Activated CD4-positive, alpha-beta memory T cell treated with anti-CD3 and anti-CD28 coated beads for 36 hours (primary cell): Measurements from ENCODE around the gene SH2D7. TPM values are rescaled to one million over a fixed set of nuclear protein-coding genes. Genes with fewer than 3 reads are reported as not detected.

Experiments used
- CTCF ChIA-PET: fragments of 350-600 bp; sonication (Branson Sonifier 250); formaldehyde crosslinking; loops from one replicate; lab custom pipeline; 2021; ENCODE audit warnings: antibody characterized with exemption, inconsistent platforms; lab: Charles Lee
- POLR2A ChIA-PET: fragments of 350-600 bp; sonication (Branson Sonifier 250); formaldehyde crosslinking; loops from one replicate; lab custom pipeline; 2021; ENCODE audit warnings: antibody characterized with exemption; lab: Charles Lee
- DNase-seq: peaks from one replicate; pipeline ENCODE4 v3.0.0-alpha.2; 2020
- H3K27ac Mint-ChIP-seq: one replicate; pipeline ENCODE4 v1.8.0; 2021; ENCODE audit warnings: mixed read lengths
- H3K27me3 Mint-ChIP-seq: one replicate; pipeline ENCODE4 v1.8.0; 2021; ENCODE audit warnings: mixed read lengths
- H3K36me3 Mint-ChIP-seq: one replicate; pipeline ENCODE4 v1.8.0; 2021; ENCODE audit warnings: mixed read lengths
- H3K4me1 Mint-ChIP-seq: one replicate; pipeline ENCODE4 v1.8.0; 2021; ENCODE audit warnings: low read depth, mixed read lengths
- H3K4me3 Mint-ChIP-seq: one replicate; pipeline ENCODE4 v1.8.0; 2021; ENCODE audit warnings: mild to moderate bottlenecking, mixed read lengths
- H3K9me3 Mint-ChIP-seq: one replicate; pipeline ENCODE4 v1.8.0; 2021; ENCODE audit warnings: mixed read lengths
- intact Hi-C: fragments of 100-400 bp; cut with micrococcal nuclease; formaldehyde crosslinking; loops from one replicate; pipeline ENCODE4 v1.15.1; 2023
- total RNA-seq, 2 experiments: library from RNA; stranded (reverse); gene quantifications; one replicate each; pipeline ENCODE4 v1.2.3, GENCODE V29; 2021

The SH2D7 gene
- not detected for total RNA-seq

DNA sequence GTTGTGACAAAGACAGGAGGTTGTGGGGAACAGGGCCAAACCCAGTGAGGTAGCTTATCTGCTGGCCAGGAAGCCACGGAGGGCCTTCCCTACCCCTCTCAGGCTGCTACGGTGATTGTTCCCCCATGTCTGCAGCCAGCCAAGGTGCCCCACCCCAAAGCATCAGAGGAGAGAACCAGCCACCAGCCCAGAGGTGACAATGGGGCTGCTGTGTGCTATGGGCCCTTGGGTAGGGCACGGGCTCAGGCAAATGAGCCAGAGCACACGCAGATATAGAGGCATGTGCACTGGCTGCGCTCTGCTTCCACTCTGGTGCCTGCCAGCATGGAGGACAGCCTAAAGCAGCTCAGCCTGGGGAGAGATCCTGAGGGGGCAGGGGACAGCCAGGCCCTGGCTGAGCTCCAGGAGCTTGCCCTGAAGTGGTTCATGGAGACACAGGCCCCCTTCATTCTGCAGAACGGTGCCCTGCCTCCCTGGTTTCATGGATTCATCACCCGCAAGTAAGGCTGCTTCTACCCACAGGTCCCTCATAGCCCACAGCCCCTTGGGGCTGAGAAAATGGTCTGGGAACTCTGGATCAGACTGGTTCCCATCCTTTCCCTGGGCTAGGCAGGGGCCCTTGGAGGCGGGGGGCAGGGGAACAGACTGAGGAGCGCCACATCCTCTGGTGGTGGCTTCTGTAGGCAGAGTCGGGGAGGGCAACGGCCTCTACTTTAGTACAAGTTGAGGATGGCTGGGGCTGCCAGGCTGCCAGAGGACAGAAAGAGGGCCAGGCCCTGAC lies at the start of gene SH2D7:
Gene SH2D7 (plus strand): TSS at position 301 of the 781 bp plus-strand sequence. CDS start 24 bp downstream, at position 325.
- POLR2A ChIA-PET, result no interaction called here
- H3K4me3 Mint-ChIP-seq, result no peak within 1 kb of the TSS
- DNase-seq, result peak; percentile 6
- no peak within 1 kb of the TSS for H3K27ac Mint-ChIP-seq
- no peaks in the 10 kb centered on the region for H3K27me3 Mint-ChIP-seq
- intact Hi-C loops, result no loop called here
- no peaks in the 10 kb centered on the region for H3K36me3 Mint-ChIP-seq
- CTCF ChIA-PET, result interaction anchor here (1.2 to 4.5 kb wide), 3 partner anchors 10 to 21 kb away, joined by 3 to 18 read pairs (median 4); no protein-coding TSS in a partner anchor
- H3K9me3 Mint-ChIP-seq, result no peaks in the 10 kb centered on the region
- no peaks in the 10 kb centered on the region for H3K4me1 Mint-ChIP-seq

- DNase-seq, result peak; percentile 55
- no peak overlapping the region for H3K4me3 Mint-ChIP-seq
- intact Hi-C loops, result no loop called here
These were observed 47.8 kb upstream of the SH2D7 start for GRCh38 chr15:78044407-78045155.

DNA sequence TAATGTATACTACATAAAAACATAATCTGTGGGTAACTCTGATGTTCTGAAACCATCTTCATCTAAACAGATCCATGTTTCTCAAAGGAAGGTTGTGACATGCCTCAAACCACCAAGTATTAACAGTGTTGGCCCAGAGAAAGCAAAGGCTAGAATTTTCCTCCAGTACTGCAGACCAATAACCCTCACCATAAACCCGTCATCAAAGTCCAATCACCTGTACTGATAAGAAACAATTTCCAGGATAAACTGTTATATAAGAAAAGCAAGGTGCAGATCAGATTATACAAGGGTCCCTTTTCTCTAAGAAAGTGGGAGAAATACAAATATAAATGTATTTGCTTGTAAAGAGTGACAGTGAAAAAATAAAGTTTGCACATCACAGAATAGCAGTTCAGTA lies 47.2 kb upstream of the SH2D7 start:
- Mint-ChIP-seq H3K27me3 (no peaks in the 10 kb centered on the region), H3K27ac (peak overlapping the region; percentile 13), H3K36me3 (peaks cover 23% of the 10 kb centered on the region), H3K4me3 (no peak overlapping the region), H3K9me3 (no peaks in the 10 kb centered on the region), H3K4me1 (peaks cover 90% of the 10 kb centered on the region)
- POLR2A ChIA-PET, result interaction anchor here (1.0 to 1.2 kb wide), 3 partner anchors 9 to 63 kb away, joined by 3 to 9 read pairs (median 4); no protein-coding TSS in a partner anchor
- no peak for DNase-seq
- CTCF ChIA-PET, result interaction anchor here (1.1 to 1.4 kb wide), 4 partner anchors 11 to 86 kb away, joined by 4 to 5 read pairs (median 5); no protein-coding TSS in a partner anchor
- intact Hi-C loops, result no loop called here

More at GRCh38 chr15:78044407-78045155, 47.8 kb upstream of the SH2D7 start:
- peaks cover 26% of the 10 kb centered on the region for H3K36me3 Mint-ChIP-seq
- peaks cover 90% of the 10 kb centered on the region for H3K4me1 Mint-ChIP-seq
- ChIA-PET CTCF (interaction anchor here (0.7 to 1.4 kb wide), 6 partner anchors 9 to 85 kb away, joined by 3 to 5 read pairs (median 4); no protein-coding TSS in a partner anchor), POLR2A (interaction anchor here (1.0 to 1.2 kb wide), 3 partner anchors 9 to 64 kb away, joined by 3 to 9 read pairs (median 4); no protein-coding TSS in a partner anchor)
- no peaks in the 10 kb centered on the region for H3K27me3 Mint-ChIP-seq
- H3K9me3 Mint-ChIP-seq, result no peaks in the 10 kb centered on the region
- peak overlapping the region; percentile 80 for H3K27ac Mint-ChIP-seq

DNA sequence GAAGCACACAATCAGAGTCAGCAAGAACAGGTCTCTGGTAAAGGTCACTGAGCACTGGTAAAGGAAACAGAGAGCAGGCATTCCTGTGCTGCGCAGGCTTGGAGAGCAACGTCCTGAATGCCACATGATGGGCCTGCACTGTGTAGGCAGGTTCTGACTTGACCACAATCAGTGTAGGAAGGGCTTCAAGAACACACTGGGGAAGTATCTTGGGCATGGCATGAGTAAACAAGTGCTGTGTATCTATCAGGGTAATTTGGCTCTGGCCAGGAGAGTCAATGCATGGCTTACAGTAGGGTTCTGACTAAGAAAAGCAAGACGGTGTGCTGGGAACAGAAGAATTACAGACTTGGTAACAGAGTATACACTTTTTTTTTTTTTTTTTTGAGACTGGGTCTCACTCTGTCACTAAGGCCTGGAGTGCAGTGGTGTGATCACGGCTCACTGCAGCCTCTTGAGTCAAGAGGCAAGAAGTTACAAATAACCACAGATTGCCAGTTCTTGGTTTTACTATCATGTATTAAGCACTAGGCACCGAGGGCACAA lies 45.5 kb upstream of the SH2D7 start:
- peak; percentile 72 for DNase-seq
- POLR2A ChIA-PET, result interaction anchor here (0.9 to 2.9 kb wide), 8 partner anchors 9 to 179 kb away, joined by 3 to 13 read pairs (median 4); no protein-coding TSS in a partner anchor
- CTCF ChIA-PET, result interaction anchor here (1.0 to 2.5 kb wide), 7 partner anchors 12 to 137 kb away, joined by 3 to 12 read pairs (median 4); no protein-coding TSS in a partner anchor
- H3K36me3 Mint-ChIP-seq, result peaks cover 23% of the 10 kb centered on the region
- intact Hi-C loops, result loop anchor here (1.0 kb wide), 1 partner anchor 13 kb away; no protein-coding TSS in a partner anchor
- no peaks in the 10 kb centered on the region for H3K9me3 Mint-ChIP-seq
- H3K27me3 Mint-ChIP-seq, result no peaks in the 10 kb centered on the region
- peaks cover 92% of the 10 kb centered on the region for H3K4me1 Mint-ChIP-seq
- H3K27ac Mint-ChIP-seq, result peak overlapping the region; percentile 82
- H3K4me3 Mint-ChIP-seq, result peak overlapping the region; percentile 50

DNA sequence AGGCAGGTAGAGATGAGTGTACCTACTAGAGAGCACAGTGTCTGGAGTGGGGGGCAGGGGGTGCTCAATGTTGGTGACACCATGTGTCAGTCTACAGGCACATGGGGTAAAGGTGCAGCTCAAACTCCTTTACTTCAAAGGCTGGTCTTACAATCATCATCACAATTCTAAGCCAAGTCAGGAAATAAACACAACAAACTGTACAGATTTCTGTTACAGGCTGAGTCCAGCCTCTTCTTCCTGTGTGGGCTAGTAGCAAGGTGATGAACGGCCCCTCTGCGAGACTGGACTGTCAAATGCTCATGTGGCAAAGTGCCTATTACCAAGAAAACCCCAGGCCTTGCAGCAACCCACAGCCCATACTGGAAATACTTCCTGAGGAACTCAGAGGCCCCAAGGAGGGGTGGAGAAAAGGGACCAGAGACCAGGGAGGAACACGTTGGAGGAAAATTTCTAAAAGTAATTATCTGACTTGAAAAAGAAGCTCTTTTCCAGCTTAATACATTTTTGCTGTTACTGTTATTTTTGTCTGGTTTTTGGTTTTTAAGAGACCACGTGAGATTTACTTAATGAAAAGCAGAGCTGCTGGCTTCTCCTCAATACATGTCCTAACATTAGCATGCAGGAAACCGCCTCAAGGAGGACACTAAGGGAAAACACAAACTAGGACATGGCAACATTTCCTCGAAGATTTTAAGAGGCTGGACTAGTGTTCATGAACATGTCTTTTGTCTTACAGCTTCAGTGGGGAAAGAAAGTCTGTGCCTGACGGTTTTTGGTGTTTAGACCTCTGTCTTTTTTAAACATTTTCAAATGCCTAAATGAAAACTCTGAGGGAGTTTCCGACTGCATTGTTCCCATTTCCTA lies 44.4 kb upstream of the SH2D7 start:
- no peaks in the 10 kb centered on the region for H3K9me3 Mint-ChIP-seq
- H3K4me1 Mint-ChIP-seq, result peaks cover 94% of the 10 kb centered on the region
- H3K36me3 Mint-ChIP-seq, result peaks cover 30% of the 10 kb centered on the region
- CTCF ChIA-PET, result interaction anchor here (0.6 to 5.1 kb wide), 10 partner anchors 13 to 138 kb away, joined by 3 to 40 read pairs (median 4); no protein-coding TSS in a partner anchor
- POLR2A ChIA-PET, result interaction anchor here (0.9 to 2.9 kb wide), 9 partner anchors 10 to 178 kb away, joined by 3 to 13 read pairs (median 3); no protein-coding TSS in a partner anchor
- H3K27me3 Mint-ChIP-seq, result no peaks in the 10 kb centered on the region
- H3K4me3 Mint-ChIP-seq, result no peak overlapping the region
- intact Hi-C loops, result loop anchor here (1.0 kb wide), 1 partner anchor 14 kb away; no protein-coding TSS in a partner anchor
- peak overlapping the region; percentile 82 for H3K27ac Mint-ChIP-seq
- peak; percentile 43 for DNase-seq

DNA sequence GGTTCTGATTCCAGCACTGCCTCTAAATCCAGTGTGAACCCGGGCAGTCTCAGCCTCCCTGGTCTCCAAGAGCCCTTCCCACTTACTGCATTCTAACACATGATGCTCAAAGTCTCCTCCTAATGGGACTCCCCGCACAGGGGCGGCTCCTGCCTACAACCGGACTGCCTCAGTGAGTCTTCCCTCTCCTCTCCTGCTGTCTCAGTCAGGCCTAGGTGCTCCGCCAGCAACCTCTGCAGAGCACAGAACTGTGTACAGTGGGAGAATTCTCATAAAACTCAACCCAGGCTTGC lies 43.8 kb upstream of the SH2D7 start:
- Mint-ChIP-seq H3K9me3 (no peaks in the 10 kb centered on the region), H3K27ac (peak overlapping the region; percentile 82), H3K27me3 (no peaks in the 10 kb centered on the region), H3K36me3 (peaks cover 29% of the 10 kb centered on the region), H3K4me1 (peaks cover 97% of the 10 kb centered on the region), H3K4me3 (no peak overlapping the region)
- intact Hi-C loops, result no loop called here
- no peak for DNase-seq
- POLR2A ChIA-PET, result interaction anchor here (1.1 to 2.9 kb wide), 4 partner anchors 11 to 26 kb away, joined by 3 to 13 read pairs (median 10); no protein-coding TSS in a partner anchor
- CTCF ChIA-PET, result interaction anchor here (0.6 to 6.3 kb wide), 5 partner anchors 14 to 89 kb away, joined by 3 to 40 read pairs (median 12); no protein-coding TSS in a partner anchor

GRCh38 chr15:78049691-78050440 lies 42.5 kb upstream of the SH2D7 start:
- intact Hi-C loops, result loop anchor here (1.0 to 5.0 kb wide), 5 partner anchors 9 to 387 kb away; partner anchors contain the start of gene IREB2
- CTCF ChIA-PET, result interaction anchor here (0.7 to 6.3 kb wide), 12 partner anchors 8 to 61 kb away, joined by 3 to 40 read pairs (median 6); no protein-coding TSS in a partner anchor
- Mint-ChIP-seq H3K27me3 (no peaks in the 10 kb centered on the region), H3K36me3 (peaks cover 21% of the 10 kb centered on the region), H3K27ac (peak overlapping the region; percentile 92), H3K9me3 (no peaks in the 10 kb centered on the region), H3K4me1 (peaks cover 99% of the 10 kb centered on the region), H3K4me3 (peak overlapping the region; percentile 30)
- POLR2A ChIA-PET, result interaction anchor here (0.7 to 5.2 kb wide), 6 partner anchors 9 to 28 kb away, joined by 3 to 49 read pairs (median 14); partner anchors contain the start of gene TBC1D2B
- peak; percentile 83 for DNase-seq

DNA sequence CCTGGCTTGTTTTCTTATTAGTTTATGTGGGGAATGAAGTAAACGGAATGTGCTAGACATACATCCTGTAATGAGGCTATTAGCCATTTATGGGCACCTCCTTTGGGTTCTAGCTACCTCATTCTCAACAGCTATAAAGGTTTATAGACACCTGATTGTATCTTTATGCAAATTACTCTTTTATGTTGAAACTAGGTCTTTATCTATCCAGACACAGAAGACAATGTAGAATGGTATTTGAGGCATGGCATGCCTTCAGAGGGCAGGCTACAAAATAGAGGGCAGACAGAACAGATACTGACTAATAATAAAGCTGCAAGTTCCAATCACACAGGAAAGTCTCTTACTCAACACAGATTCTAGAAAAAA lies 41.9 kb upstream of the SH2D7 start:
- Mint-ChIP-seq H3K36me3 (peaks cover 21% of the 10 kb centered on the region), H3K27me3 (no peaks in the 10 kb centered on the region), H3K4me3 (peak overlapping the region; percentile 1), H3K4me1 (peaks cover 99% of the 10 kb centered on the region), H3K27ac (peak overlapping the region; percentile 92), H3K9me3 (no peaks in the 10 kb centered on the region)
- CTCF ChIA-PET, result interaction anchor here (0.7 to 6.3 kb wide), 10 partner anchors 9 to 61 kb away, joined by 3 to 40 read pairs (median 8); no protein-coding TSS in a partner anchor
- DNase-seq, result no peak
- POLR2A ChIA-PET, result interaction anchor here (0.7 to 5.2 kb wide), 6 partner anchors 9 to 27 kb away, joined by 3 to 49 read pairs (median 14); partner anchors contain the start of gene TBC1D2B
- intact Hi-C loops, result loop anchor here (1.0 to 5.0 kb wide), 5 partner anchors 9 to 387 kb away; partner anchors contain the start of gene IREB2

- H3K36me3 Mint-ChIP-seq, result peaks cover 23% of the 10 kb centered on the region
- intact Hi-C loops, result loop anchor here (1.0 to 5.0 kb wide), 5 partner anchors 8 to 386 kb away; partner anchors contain the start of gene IREB2
- CTCF ChIA-PET, result interaction anchor here (1.2 to 6.3 kb wide), 9 partner anchors 9 to 60 kb away, joined by 3 to 40 read pairs (median 10); no protein-coding TSS in a partner anchor
- peak; percentile 61 for DNase-seq
- POLR2A ChIA-PET, result interaction anchor here (0.7 to 5.2 kb wide), 6 partner anchors 8 to 27 kb away, joined by 3 to 49 read pairs (median 14); partner anchors contain the start of gene TBC1D2B
- H3K4me1 Mint-ChIP-seq, result peaks cover 100% of the 10 kb centered on the region
- no peaks in the 10 kb centered on the region for H3K9me3 Mint-ChIP-seq
- H3K4me3 Mint-ChIP-seq, result no peak overlapping the region
- H3K27me3 Mint-ChIP-seq, result no peaks in the 10 kb centered on the region
- peak overlapping the region; percentile 92 for H3K27ac Mint-ChIP-seq
These were observed 41.5 kb upstream of the SH2D7 start for GRCh38 chr15:78050826-78051225.
